OCI-LY3 (cell line): ENCODE results near the gene PFDN1.

Experiments
- CTCF ChIP-seq: fragments of 200-600, 300-600 bp; sonication (generic); IDR thresholded peaks from 2 replicates; pipeline ENCODE4 v1.5.1; 2014; ENCODE audit warnings: antibody characterized with exemption, low read length, low read depth
- EZH2phosphoT487 ChIP-seq: fragments of 200-600 bp; shearing (Covaris generic); IDR thresholded peaks from 2 replicates; pipeline ENCODE4 v1.6.1; 2018; ENCODE audit warnings: antibody characterized with exemption, mixed run types, low read depth

GRCh38 chr5:140253985-140254384 lies 48.9 kb downstream of the PFDN1 start:
- no peak for TF ChIP-seq CTCF
- TF ChIP-seq EZH2phosphoT487, result no peak
